ENCODE data around the gene FAM222A.

- no peak for TF ChIP-seq CTCF (IDR thresholded peaks at IDR 0.05; ENCODE audit: insufficient read depth, low read length)
- TF ChIP-seq GABPA (IDR thresholded peaks at IDR 0.05; ENCODE audit: low read depth) = no peak
- TF ChIP-seq POLR2AphosphoS5 (IDR thresholded peaks at IDR 0.05; ENCODE audit: low read depth) = no peak
These were observed 46.0 kb downstream of the FAM222A start for GRCh38 chr12:109759595-109759994.
